Spleen (tissue), 7 donors: ENCODE results near the gene PI16.

ENCODE experiments used
- CTCF ChIP-seq, 11 experiments: fragments of 200-600 bp in 7 of 11; fragments of 450-650 bp in 4 of 11; sonication (generic) in 4 of 11; IDR thresholded peaks in 8 of 11; conservative IDR thresholded peaks in 3 of 11; 1 replicate in 7 of 11; 2 replicates in 4 of 11; pipeline versions ENCODE4 v1.4.0 to v1.8.0; 2016 to 2021; ENCODE audit warnings: antibody characterized with exemption in 11 of 11, inconsistent platforms in 4 of 11, mild to moderate bottlenecking in 1 of 11
- POLR2A ChIP-seq, 3 donors: fragments of 450-650 bp; IDR thresholded peaks; one replicate each; pipeline ENCODE4 v1.5.1; 2017; ENCODE audit warnings: antibody characterized with exemption in 3 of 3, mild to moderate bottlenecking in 1 of 3
- POLR2AphosphoS5 ChIP-seq, 3 donors: sonication (generic); formaldehyde crosslinking; IDR thresholded peaks; one replicate each; pipeline ENCODE4 v1.5.1; 2017; ENCODE audit warnings: antibody characterized with exemption in 3 of 3
- donor health status: DM: no; HTN: no; CAD: no; lungs with moderate emphysema.
- donor health status: DM: no; HTN: no; CAD: no.
- donor health status: DM: no; HTN: no; CAD: no.

- TF ChIP-seq CTCF (IDR thresholded peaks at IDR 0.05 in 8 of 11, conservative IDR thresholded peaks at IDR 0.05 in 3 of 11) (no peak), POLR2A (IDR thresholded peaks at IDR 0.05) (no peak), POLR2AphosphoS5 (IDR thresholded peaks at IDR 0.05) (no peak)
These were observed 30.3 kb downstream of the PI16 start for GRCh38 chr6:36984581-36985416.
